Esophagus muscularis mucosa (tissue), 4 donors: ENCODE results near the gene DCHS1. TPM values are rescaled to one million over a fixed set of nuclear protein-coding genes. Genes with fewer than 3 reads are reported as not detected.

Source experiments
- DNase-seq: peaks from one replicate; pipeline ENCODE4 v3.0.0-alpha.2; 2017; ENCODE audit errors: extremely low spot score
- H3K27ac ChIP-seq, 4 donors: fragments of 200-600 bp; sonication (generic); replicated peaks in 1 of 4; 1 replicate in 3 of 4; 2 replicates in 1 of 4; pipeline ENCODE4 v1.5.1; 2016 to 2019; ENCODE audit warnings: mild to moderate bottlenecking in 1 of 4
- H3K27me3 ChIP-seq, 4 donors: fragments of 200-600 bp; sonication (generic); one replicate each; pipeline versions ENCODE4 v1.5.1 to v1.6.0; 2016 to 2019
- H3K36me3 ChIP-seq, 4 donors: fragments of 200-600 bp; sonication (generic); one replicate each; pipeline ENCODE4 v1.5.1; 2016 to 2019
- H3K4me1 ChIP-seq, 4 donors: fragments of 200-600 bp; sonication (generic); one replicate each; pipeline ENCODE4 v1.5.1; 2016 to 2019
- H3K4me3 ChIP-seq, 4 donors: fragments of 200-600 bp; sonication (generic); 1 replicate in 2 of 4; 2 replicates in 2 of 4; pipeline ENCODE4 v1.5.1; 2016 to 2019; ENCODE audit warnings: mild to moderate bottlenecking in 4 of 4, moderate library complexity in 1 of 4
- H3K9me3 ChIP-seq, 4 donors: fragments of 200-600 bp; sonication (generic); 1 replicate in 3 of 4; 2 replicates in 1 of 4; pipeline ENCODE4 v1.5.1; 2016 to 2019
- CTCF ChIP-seq, 3 experiments: fragments of 200-600 bp in 2 of 3; fragments of 450-650 bp in 1 of 3; sonication (generic) in 2 of 3; IDR thresholded peaks; one replicate each; pipeline ENCODE4 v1.5.1; 2017 to 2019; ENCODE audit warnings: antibody characterized with exemption in 3 of 3, mild to moderate bottlenecking in 2 of 3, moderate library complexity in 1 of 3
- EP300 ChIP-seq: sonication (generic); formaldehyde crosslinking; IDR thresholded peaks from one replicate; pipeline ENCODE4 v1.6.1; 2017; ENCODE audit warnings: antibody characterized with exemption
- POLR2A ChIP-seq: fragments of 450-650 bp; IDR thresholded peaks from one replicate; pipeline ENCODE4 v1.6.1; 2017; ENCODE audit warnings: antibody characterized with exemption, moderate library complexity, mild to moderate bottlenecking, low read depth
- POLR2AphosphoS5 ChIP-seq, 2 donors: sonication (generic); formaldehyde crosslinking; IDR thresholded peaks; one replicate each; pipeline ENCODE4 v1.6.1; 2017; ENCODE audit warnings: antibody characterized with exemption in 2 of 2
- WGBS: methylation state at CpG from one replicate; pipeline ENCODE4 v1.1.5; 2018; 5-methylcytosine and 5-hydroxymethylcytosine counted together
- intact Hi-C: fragments of 100-400 bp; cut with DNase I; formaldehyde crosslinking; loops from one replicate; pipeline ENCODE4 v1.15.1; 2023
- total RNA-seq, 4 donors: library from RNA; depleted of rRNA; stranded (reverse); fragments of >200 nt; gene quantifications; one replicate each; pipeline versions ENCODE4 v1.1.0 to v1.2.1, GENCODE V29; 2016

Gene DCHS1
- total RNA-seq, 4 donors from 2014 or later = 27.0 to 60.9 (median 34.0) TPM

DNA sequence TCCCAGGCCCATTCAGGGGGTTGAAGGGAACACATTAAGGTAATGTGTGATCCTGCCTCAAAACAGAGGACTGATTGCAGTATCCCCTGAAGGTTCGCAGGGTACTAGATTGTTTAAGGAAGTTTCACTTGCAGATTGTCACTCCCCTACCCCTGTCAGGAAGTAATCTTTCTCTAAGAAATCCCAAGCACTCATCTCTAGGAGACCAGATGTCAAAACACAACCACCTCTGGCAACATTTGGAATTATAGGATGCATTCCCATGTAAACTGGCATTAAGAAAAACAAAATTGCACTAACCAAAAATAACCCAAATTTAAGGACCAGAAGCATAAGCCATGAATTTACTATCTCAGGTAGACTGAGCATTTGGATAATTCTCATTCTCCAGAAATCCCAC, 25.9 kb upstream of the DCHS1 start:
- H3K4me3 ChIP-seq = no peak overlapping the region
- no peaks in the 10 kb centered on the region for H3K9me3 ChIP-seq
- intact Hi-C loops = loop anchor here (5.0 kb wide), 2 partner anchors 149 to 449 kb away; partner anchors contain the start of gene FHIP1B
- H3K36me3 ChIP-seq = peaks cover 4 to 21% (median 14%) of the 10 kb centered on the region in 4 donors
- H3K27ac ChIP-seq = peak overlapping the region in 1 of 4 donors; percentile 8
- 50% methylated on average over 1 of the region's 1 CpG for WGBS
- no peaks in the 10 kb centered on the region for H3K27me3 ChIP-seq
- no peak for DNase-seq
- H3K4me1 ChIP-seq = peaks cover 21 to 25% (median 24%) of the 10 kb centered on the region in 4 donors
- no peak for TF ChIP-seq POLR2A
- peak in 1 of 3 experiments; percentile 4 for TF ChIP-seq CTCF (IDR thresholded peaks at IDR 0.05)

DNA sequence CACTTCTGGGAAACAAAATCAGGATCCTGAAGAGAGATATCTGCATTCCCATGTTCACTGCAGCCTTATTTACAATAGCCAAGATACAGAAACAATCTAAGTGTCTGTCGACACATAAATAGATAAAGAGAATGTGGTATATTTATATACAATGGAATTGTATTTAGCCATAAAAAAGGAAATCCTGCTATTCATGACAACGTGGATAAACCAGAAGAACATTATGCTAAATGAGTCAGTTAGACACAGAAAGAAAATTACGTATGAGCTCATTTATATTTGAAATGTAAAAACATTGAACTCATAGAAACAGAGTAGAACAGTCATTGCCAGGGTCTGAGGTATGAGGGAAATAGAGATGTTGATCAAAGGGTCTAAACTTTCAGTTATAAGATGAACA, 21.4 kb upstream of the DCHS1 start:
- Histone ChIP-seq H3K36me3 (peaks cover 4 to 21% (median 14%) of the 10 kb centered on the region in 4 donors), H3K27ac (no peak overlapping the region), H3K9me3 (no peaks in the 10 kb centered on the region), H3K4me3 (no peak overlapping the region), H3K4me1 (peaks cover 11 to 14% (median 13%) of the 10 kb centered on the region in 4 donors), H3K27me3 (no peaks in the 10 kb centered on the region)
- no peak for TF ChIP-seq EP300
- TF ChIP-seq POLR2A = no peak
- TF ChIP-seq POLR2AphosphoS5 (IDR thresholded peaks at IDR 0.05) = no peak
- no peak for TF ChIP-seq CTCF (IDR thresholded peaks at IDR 0.05)
- WGBS = 68% methylated on average over 3 of the region's 3 CpGs
- no peak for DNase-seq
- intact Hi-C loops = no loop called here

DNA sequence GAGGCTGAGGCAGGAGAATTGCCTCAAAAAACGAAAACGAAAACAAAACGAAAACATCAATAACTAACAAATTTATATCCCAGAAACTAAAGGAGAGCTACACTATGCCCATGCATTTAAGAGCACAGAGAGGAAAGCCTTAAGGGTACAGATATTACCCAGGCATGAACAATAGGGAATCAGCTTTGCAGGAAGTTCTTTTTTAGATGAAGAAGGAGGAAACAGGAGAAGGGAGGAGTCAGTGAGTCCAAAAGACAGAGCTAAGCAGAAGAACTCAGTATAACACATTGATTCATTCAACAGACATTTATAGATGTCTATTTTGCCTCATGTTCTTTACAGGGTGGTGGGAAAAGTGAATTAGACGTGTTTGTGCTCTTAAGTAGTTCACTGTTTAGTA, 19.3 kb upstream of the DCHS1 start:
- WGBS = 89% methylated on average over 4 of the region's 4 CpGs
- peak overlapping the region in 1 of 4 donors; percentile 27 for H3K27ac ChIP-seq
- TF ChIP-seq POLR2AphosphoS5 (IDR thresholded peaks at IDR 0.05) (no peak), CTCF (IDR thresholded peaks at IDR 0.05) (no peak), POLR2A (no peak), EP300 (no peak)
- no peak overlapping the region for H3K4me3 ChIP-seq
- peaks cover 0 to 3% (median 1%) of the 10 kb centered on the region in 4 donors for H3K36me3 ChIP-seq
- intact Hi-C loops = no loop called here
- H3K4me1 ChIP-seq = no peaks in the 10 kb centered on the region
- no peak for DNase-seq
- no peaks in the 10 kb centered on the region for H3K27me3 ChIP-seq
- no peaks in the 10 kb centered on the region for H3K9me3 ChIP-seq

DNA sequence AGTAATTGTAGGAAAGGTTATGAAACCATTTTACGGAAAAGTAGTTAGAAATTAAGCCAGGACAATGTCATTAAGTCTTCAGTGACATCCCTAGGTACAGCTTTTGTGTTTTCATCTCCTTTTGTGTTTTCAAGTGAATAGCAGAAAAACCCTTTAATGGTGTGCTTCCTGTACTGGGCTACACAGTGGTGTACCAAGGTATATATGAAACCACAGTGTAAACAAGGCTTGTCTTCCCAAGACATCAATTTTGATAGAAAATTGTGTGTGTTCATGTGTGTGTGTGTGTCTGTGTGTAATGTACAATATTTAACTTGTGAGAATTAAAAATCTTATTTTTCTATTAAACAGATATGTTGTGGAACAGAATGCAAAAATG, 18.6 kb upstream of the DCHS1 start:
- intact Hi-C loops = no loop called here
- no peaks in the 10 kb centered on the region for H3K36me3 ChIP-seq
- H3K4me1 ChIP-seq = no peaks in the 10 kb centered on the region
- no peak for TF ChIP-seq CTCF (IDR thresholded peaks at IDR 0.05)
- TF ChIP-seq POLR2A = no peak
- no peak for TF ChIP-seq POLR2AphosphoS5 (IDR thresholded peaks at IDR 0.05)
- no peak for TF ChIP-seq EP300
- 72% methylated on average over 1 of the region's 1 CpG for WGBS
- H3K27me3 ChIP-seq = no peaks in the 10 kb centered on the region
- no peaks in the 10 kb centered on the region for H3K9me3 ChIP-seq
- H3K27ac ChIP-seq = peak overlapping the region in 1 of 4 donors; percentile 27
- H3K4me3 ChIP-seq = no peak overlapping the region
- DNase-seq = no peak

- Histone ChIP-seq H3K9me3 (no peaks in the 10 kb centered on the region), H3K36me3 (no peaks in the 10 kb centered on the region), H3K4me3 (no peak overlapping the region), H3K4me1 (no peaks in the 10 kb centered on the region), H3K27ac (no peak overlapping the region), H3K27me3 (no peaks in the 10 kb centered on the region)
- intact Hi-C loops = no loop called here
- DNase-seq = no peak
- TF ChIP-seq CTCF (IDR thresholded peaks at IDR 0.05) (no peak), POLR2A (no peak), POLR2AphosphoS5 (IDR thresholded peaks at IDR 0.05) (no peak), EP300 (no peak)
These were observed 18.1 kb upstream of the DCHS1 start for GRCh38 chr11:6673523-6674218.
